ENCODE results near the gene LRP8. TPM values are rescaled to one million over a fixed set of nuclear protein-coding genes. Genes with fewer than 3 reads are reported as not detected.

The LRP8 gene
- total and polyA plus RNA-seq, 2 of the 13 experiments (the other 11 are each of a cell fraction or from before 2014, with no cell fraction given), result 17.3 to 17.4 TPM

DNA sequence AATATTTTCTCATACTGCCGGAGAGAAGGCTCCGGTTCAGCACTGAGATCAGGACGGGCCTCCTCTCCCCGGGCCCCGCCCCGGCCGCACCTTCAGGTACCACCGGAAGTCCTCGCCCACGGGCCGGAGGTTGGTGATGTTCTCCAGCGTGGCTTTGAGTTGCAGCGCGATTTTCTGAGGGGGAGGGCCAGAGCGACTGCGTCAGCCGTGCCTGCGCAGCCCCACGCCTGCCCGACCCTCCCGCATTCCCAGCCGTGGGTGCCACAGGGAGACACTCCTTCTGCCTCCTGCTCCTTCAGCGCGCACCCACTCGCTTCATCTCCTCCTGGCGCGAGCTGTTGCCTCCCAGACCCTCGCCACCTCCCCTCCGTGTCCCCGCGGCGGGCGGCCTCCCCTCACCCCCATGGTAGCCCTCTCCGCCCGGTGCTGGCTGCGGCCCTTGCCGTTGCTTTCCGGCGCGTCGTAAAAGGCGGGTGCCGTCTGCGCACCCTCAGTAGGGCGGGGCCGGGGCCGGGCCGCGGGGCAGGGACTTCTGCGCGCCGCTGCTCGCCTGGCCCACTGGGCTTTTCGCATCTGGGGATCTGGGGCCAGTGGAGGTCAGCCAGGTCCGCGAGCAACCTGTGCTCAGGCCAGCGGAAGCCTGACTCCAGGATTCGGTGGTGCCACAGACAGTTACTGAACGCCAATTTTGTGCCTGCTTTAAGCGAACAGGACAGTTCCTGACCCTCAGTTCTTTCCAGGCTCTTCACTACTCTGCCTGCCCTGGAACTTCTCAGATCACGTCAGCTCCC is 107.5 kb downstream of the LRP8 start, which contains the start of gene CZIB (continued):
- TF ChIP-seq ATF4 (CRISPR knock-in tag; IDR thresholded peaks at IDR 0.05) (peak in 1 of 2 experiments; percentile 88; a peak in 2 of 4 replicates), ASH2L (IDR thresholded peaks at IDR 0.05; ENCODE audit: insufficient read length, low read depth, low read length) (peak; percentile 82), ZNF572 (CRISPR knock-in tag; IDR thresholded peaks at IDR 0.05) (0 out of 2 replicates have a peak, but pooled peaks have one; percentile 13), HNRNPLL (IDR thresholded peaks at IDR 0.05; ENCODE audit: low read depth, low read length, poor library complexity, severe bottlenecking) (peak; percentile 85), ZZZ3 (CRISPR knock-in tag; IDR thresholded peaks at IDR 0.05; ENCODE audit: borderline replicate concordance) (peak; percentile 94), GTF3A (CRISPR knock-in tag; conservative IDR thresholded peaks at IDR 0.05) (0 out of 2 replicates have a peak, but pooled peaks have one; percentile 67), MAFK (conservative IDR thresholded peaks at IDR 0.05 in 1 of 2, IDR thresholded peaks at IDR 0.05 in 1 of 2; ENCODE audit: low read length in 2 of 2) (no peak), ZNF788 (CRISPR knock-in tag; IDR thresholded peaks at IDR 0.05; ENCODE audit: borderline replicate concordance) (peak; percentile 95), FLYWCH1 (CRISPR knock-in tag; IDR thresholded peaks at IDR 0.05) (no peak), CBX1 (IDR thresholded peaks at IDR 0.05; ENCODE audit: low read depth) (peak; percentile 65), SAP130 (CRISPR knock-in tag; IDR thresholded peaks at IDR 0.05; ENCODE audit: low read depth) (peak; percentile 89), AGO1 (IDR thresholded peaks at IDR 0.05; ENCODE audit: low read depth, low read length, poor library complexity, severe bottlenecking) (peak; percentile 71), POLR2AphosphoS5 (IDR thresholded peaks at IDR 0.05; ENCODE audit: low read depth, low read length) (peak; percentile 90), SRY (CRISPR knock-in tag; IDR thresholded peaks at IDR 0.05) (peak; percentile 41; the same call in 1 of the 2 replicates), AKAP8 (CRISPR knock-in tag; IDR thresholded peaks at IDR 0.05) (0 out of 2 replicates have a peak, but pooled peaks have one; percentile 61), ZNF678 (CRISPR knock-in tag; IDR thresholded peaks at IDR 0.05) (peak; percentile 81), SIX1 (CRISPR knock-in tag; IDR thresholded peaks at IDR 0.05; ENCODE audit: borderline replicate concordance) (peak; percentile 11; the same call in 1 of the 2 replicates), MBD4 (IDR thresholded peaks at IDR 0.05; ENCODE audit: borderline replicate concordance, low read length) (no peak)
- TF ChIP-seq, protein P1, sequence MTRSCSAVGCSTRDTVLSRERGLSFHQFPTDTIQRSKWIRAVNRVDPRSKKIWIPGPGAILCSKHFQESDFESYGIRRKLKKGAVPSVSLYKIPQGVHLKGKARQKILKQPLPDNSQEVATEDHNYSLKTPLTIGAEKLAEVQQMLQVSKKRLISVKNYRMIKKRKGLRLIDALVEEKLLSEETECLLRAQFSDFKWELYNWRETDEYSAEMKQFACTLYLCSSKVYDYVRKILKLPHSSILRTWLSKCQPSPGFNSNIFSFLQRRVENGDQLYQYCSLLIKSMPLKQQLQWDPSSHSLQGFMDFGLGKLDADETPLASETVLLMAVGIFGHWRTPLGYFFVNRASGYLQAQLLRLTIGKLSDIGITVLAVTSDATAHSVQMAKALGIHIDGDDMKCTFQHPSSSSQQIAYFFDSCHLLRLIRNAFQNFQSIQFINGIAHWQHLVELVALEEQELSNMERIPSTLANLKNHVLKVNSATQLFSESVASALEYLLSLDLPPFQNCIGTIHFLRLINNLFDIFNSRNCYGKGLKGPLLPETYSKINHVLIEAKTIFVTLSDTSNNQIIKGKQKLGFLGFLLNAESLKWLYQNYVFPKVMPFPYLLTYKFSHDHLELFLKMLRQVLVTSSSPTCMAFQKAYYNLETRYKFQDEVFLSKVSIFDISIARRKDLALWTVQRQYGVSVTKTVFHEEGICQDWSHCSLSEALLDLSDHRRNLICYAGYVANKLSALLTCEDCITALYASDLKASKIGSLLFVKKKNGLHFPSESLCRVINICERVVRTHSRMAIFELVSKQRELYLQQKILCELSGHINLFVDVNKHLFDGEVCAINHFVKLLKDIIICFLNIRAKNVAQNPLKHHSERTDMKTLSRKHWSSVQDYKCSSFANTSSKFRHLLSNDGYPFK (CRISPR knock-in tag; IDR thresholded peaks at IDR 0.05; ENCODE audit: borderline replicate concordance), result peak; percentile 92
- TF ChIP-seq, protein P2, sequence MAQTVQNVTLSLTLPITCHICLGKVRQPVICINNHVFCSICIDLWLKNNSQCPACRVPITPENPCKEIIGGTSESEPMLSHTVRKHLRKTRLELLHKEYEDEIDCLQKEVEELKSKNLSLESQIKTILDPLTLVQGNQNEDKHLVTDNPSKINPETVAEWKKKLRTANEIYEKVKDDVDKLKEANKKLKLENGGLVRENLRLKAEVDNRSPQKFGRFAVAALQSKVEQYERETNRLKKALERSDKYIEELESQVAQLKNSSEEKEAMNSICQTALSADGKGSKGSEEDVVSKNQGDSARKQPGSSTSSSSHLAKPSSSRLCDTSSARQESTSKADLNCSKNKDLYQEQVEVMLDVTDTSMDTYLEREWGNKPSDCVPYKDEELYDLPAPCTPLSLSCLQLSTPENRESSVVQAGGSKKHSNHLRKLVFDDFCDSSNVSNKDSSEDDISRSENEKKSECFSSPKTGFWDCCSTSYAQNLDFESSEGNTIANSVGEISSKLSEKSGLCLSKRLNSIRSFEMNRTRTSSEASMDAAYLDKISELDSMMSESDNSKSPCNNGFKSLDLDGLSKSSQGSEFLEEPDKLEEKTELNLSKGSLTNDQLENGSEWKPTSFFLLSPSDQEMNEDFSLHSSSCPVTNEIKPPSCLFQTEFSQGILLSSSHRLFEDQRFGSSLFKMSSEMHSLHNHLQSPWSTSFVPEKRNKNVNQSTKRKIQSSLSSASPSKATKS (CRISPR knock-in tag; IDR thresholded peaks at IDR 0.05), result peak; percentile 23; the same call in 1 of the 2 replicates
- TF ChIP-seq, protein P3, sequence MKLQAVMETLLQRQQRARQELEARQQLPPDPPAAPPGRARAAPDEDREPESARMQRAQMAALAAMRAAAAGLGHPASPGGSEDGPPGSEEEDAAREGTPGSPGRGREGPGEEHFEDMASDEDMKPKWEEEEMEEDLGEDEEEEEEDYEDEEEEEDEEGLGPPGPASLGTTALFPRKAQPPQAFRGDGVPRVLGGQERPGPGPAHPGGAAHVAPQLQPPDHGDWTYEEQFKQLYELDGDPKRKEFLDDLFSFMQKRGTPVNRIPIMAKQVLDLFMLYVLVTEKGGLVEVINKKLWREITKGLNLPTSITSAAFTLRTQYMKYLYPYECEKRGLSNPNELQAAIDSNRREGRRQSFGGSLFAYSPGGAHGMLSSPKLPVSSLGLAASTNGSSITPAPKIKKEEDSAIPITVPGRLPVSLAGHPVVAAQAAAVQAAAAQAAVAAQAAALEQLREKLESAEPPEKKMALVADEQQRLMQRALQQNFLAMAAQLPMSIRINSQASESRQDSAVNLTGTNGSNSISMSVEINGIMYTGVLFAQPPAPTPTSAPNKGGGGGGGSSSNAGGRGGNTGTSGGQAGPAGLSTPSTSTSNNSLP (IDR thresholded peaks at IDR 0.05; ENCODE audit: low read depth, low read length), result no peak
